ENCODE results near the gene NTHL1. TPM values are rescaled to one million over a fixed set of nuclear protein-coding genes. Genes with fewer than 3 reads are reported as not detected.

Gene NTHL1
- total and polyA plus RNA-seq, 2 of the 13 experiments (the other 11 are each of a cell fraction or from before 2014, with no cell fraction given) = 47.5 to 64.9 TPM

DNA sequence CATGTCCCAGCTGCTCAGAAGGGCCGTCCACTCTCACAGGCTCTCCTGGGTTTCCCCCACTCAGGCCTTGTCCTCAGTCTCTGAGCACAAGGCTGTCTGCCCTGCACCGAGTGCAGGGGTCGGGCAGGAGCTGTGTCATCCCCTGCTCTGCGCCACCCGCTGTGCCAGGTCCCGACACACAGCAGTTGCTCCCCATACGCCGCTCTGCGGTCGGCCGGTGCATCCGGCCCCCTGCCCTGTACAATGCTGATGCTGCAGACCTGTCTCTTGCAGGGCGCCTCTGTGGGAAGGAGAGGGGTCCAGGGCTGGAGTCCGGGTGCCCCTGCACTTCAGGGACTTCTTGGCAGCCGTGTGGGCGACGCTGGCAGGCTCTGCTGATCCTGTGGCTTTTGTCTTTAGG, 6.3 kb upstream of the NTHL1 start:
- H3K9ac ChIP-seq (ENCODE audit: insufficient read depth, low read depth, low read length) = no peak overlapping the region
- no peak for FAIRE-seq
- BruUV-seq (replicated peaks) = no TSS peak
- peaks cover 16 to 30% of the 10 kb centered on the region in 2 experiments; a peak in 4 of 5 replicates for H3K36me3 ChIP-seq (replicated peaks in 1 of 2; ENCODE audit: control insufficient read depth in 1 of 2, insufficient read depth in 2 of 2, low read length in 2 of 2)
- DNase-seq (ENCODE audit: low spot score) = no peak
- CTCF ChIA-PET (ENCODE audit: low intra/inter-chr PET ratio, low total read pairs) = no interaction called here
- peaks cover 7% of the 10 kb centered on the region for H3K4me1 ChIP-seq (ENCODE audit: insufficient read depth, low read length)
- no peaks in the 10 kb centered on the region for H3K9me3 ChIP-seq (ENCODE audit: low read length)
- intact Hi-C loops (cut with micrococcal nuclease; ENCODE audit: unreplicated experiment) (no loop called here), in situ Hi-C loops (cut with HindIII; ENCODE audit: extremely low pct_ligation_motif_present, low pct_unique_long_range_greater_than_20kb) (no loop called here)
- peaks cover 1% of the 10 kb centered on the region for H3K79me2 ChIP-seq (ENCODE audit: insufficient read depth, low read length)
- ATAC-seq = no peak
- 96% methylated on average over 14 of the region's 17 CpGs for WGBS (ENCODE audit: low lambda C conversion rate)
- TF ChIP-seq SIX4 (CRISPR knock-in tag; IDR thresholded peaks at IDR 0.05) = no peak
- TF ChIP-seq, protein P1, sequence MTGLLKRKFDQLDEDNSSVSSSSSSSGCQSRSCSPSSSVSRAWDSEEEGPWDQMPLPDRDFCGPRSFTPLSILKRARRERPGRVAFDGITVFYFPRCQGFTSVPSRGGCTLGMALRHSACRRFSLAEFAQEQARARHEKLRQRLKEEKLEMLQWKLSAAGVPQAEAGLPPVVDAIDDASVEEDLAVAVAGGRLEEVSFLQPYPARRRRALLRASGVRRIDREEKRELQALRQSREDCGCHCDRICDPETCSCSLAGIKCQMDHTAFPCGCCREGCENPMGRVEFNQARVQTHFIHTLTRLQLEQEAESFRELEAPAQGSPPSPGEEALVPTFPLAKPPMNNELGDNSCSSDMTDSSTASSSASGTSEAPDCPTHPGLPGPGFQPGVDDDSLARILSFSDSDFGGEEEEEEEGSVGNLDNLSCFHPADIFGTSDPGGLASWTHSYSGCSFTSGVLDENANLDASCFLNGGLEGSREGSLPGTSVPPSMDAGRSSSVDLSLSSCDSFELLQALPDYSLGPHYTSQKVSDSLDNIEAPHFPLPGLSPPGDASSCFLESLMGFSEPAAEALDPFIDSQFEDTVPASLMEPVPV (CRISPR knock-in tag; IDR thresholded peaks at IDR 0.05) = no peak
- TF ChIP-seq, protein P2, sequence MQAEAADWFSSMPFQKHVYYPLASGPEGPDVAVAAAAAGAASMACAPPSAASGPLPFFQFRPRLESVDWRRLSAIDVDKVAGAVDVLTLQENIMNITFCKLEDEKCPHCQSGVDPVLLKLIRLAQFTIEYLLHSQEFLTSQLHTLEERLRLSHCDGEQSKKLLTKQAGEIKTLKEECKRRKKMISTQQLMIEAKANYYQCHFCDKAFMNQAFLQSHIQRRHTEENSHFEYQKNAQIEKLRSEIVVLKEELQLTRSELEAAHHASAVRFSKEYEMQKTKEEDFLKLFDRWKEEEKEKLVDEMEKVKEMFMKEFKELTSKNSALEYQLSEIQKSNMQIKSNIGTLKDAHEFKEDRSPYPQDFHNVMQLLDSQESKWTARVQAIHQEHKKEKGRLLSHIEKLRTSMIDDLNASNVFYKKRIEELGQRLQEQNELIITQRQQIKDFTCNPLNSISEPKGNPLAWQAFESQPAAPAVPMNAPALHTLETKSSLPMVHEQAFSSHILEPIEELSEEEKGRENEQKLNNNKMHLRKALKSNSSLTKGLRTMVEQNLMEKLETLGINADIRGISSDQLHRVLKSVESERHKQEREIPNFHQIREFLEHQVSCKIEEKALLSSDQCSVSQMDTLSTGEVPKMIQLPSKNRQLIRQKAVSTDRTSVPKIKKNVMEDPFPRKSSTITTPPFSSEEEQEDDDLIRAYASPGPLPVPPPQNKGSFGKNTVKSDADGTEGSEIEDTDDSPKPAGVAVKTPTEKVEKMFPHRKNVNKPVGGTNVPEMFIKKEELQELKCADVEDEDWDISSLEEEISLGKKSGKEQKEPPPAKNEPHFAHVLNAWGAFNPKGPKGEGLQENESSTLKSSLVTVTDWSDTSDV (CRISPR knock-in tag; IDR thresholded peaks at IDR 0.05) = no peak
- TF ChIP-seq RARG (CRISPR knock-in tag; IDR thresholded peaks at IDR 0.05; ENCODE audit: low read depth) = no peak
- TF ChIP-seq ZMAT3 (CRISPR knock-in tag; conservative IDR thresholded peaks at IDR 0.05) = no peak
- TF ChIP-seq, protein P3, sequence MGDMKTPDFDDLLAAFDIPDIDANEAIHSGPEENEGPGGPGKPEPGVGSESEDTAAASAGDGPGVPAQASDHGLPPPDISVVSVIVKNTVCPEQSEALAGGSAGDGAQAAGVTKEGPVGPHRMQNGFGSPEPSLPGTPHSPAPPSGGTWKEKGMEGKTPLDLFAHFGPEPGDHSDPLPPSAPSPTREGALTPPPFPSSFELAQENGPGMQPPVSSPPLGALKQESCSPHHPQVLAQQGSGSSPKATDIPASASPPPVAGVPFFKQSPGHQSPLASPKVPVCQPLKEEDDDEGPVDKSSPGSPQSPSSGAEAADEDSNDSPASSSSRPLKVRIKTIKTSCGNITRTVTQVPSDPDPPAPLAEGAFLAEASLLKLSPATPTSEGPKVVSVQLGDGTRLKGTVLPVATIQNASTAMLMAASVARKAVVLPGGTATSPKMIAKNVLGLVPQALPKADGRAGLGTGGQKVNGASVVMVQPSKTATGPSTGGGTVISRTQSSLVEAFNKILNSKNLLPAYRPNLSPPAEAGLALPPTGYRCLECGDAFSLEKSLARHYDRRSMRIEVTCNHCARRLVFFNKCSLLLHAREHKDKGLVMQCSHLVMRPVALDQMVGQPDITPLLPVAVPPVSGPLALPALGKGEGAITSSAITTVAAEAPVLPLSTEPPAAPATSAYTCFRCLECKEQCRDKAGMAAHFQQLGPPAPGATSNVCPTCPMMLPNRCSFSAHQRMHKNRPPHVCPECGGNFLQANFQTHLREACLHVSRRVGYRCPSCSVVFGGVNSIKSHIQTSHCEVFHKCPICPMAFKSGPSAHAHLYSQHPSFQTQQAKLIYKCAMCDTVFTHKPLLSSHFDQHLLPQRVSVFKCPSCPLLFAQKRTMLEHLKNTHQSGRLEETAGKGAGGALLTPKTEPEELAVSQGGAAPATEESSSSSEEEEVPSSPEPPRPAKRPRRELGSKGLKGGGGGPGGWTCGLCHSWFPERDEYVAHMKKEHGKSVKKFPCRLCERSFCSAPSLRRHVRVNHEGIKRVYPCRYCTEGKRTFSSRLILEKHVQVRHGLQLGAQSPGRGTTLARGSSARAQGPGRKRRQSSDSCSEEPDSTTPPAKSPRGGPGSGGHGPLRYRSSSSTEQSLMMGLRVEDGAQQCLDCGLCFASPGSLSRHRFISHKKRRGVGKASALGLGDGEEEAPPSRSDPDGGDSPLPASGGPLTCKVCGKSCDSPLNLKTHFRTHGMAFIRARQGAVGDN (CRISPR knock-in tag; IDR thresholded peaks at IDR 0.05) = no peak
- TF ChIP-seq TCF7 (IDR thresholded peaks at IDR 0.05; ENCODE audit: low read depth) = no peak
- no peak for TF ChIP-seq MZF1 (CRISPR knock-in tag; IDR thresholded peaks at IDR 0.05; ENCODE audit: borderline replicate concordance)
- TF ChIP-seq, protein P4, sequence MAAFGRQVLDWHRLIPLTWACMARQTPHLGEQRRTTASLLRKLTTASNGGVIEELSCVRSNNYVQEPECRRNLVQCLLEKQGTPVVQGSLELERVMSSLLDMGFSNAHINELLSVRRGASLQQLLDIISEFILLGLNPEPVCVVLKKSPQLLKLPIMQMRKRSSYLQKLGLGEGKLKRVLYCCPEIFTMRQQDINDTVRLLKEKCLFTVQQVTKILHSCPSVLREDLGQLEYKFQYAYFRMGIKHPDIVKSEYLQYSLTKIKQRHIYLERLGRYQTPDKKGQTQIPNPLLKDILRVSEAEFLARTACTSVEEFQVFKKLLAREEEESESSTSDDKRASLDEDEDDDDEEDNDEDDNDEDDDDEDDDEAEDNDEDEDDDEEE (CRISPR knock-in tag; IDR thresholded peaks at IDR 0.05) = no peak
- H2AFZ ChIP-seq (ENCODE audit: low read length) = no peak overlapping the region
- no peaks in the 10 kb centered on the region for H4K20me1 ChIP-seq (ENCODE audit: insufficient read depth, low read length)
- H3K27me3 ChIP-seq (ENCODE audit: control insufficient read depth in 1 of 2, insufficient read depth in 2 of 2, low read length in 2 of 2) = no peaks in the 10 kb centered on the region
- no peak overlapping the region for H3K27ac ChIP-seq (ENCODE audit: extremely low read length, insufficient read depth, low read length)
- H3K4me2 ChIP-seq (ENCODE audit: low read depth, low read length) = no peak overlapping the region
- POLR2A ChIA-PET = no interaction called here
- no peak overlapping the region for H3K4me3 ChIP-seq (replicated peaks in 1 of 3; ENCODE audit: insufficient read depth in 1 of 3, low read depth in 2 of 3, low read length in 3 of 3)
